H1 (cell line): ENCODE results near the gene PHF14. TPM values are rescaled to one million over a fixed set of nuclear protein-coding genes. Genes with fewer than 3 reads are reported as not detected.

Experiments used
- CTCF ChIA-PET: fragments of 300-600 bp; sonication (Branson Sonifier 250); formaldehyde crosslinking; loops from one replicate; lab custom pipeline; 2021; ENCODE audit not compliant: partially characterized antibody; lab: Charles Lee
- POLR2A ChIA-PET: fragments of 300-600 bp; sonication (Branson Sonifier 250); formaldehyde crosslinking; loops from one replicate; lab custom pipeline; 2021; ENCODE audit warnings: inconsistent platforms; ENCODE audit not compliant: partially characterized antibody; lab: Charles Lee
- DNase-seq, 2 experiments: peaks; one replicate each; pipeline versions ENCODE4 v3.0.0 to v3.0.0-alpha.2; 2010 to 2022; ENCODE audit warnings: low spot score in 2 of 2, low read depth in 1 of 2, mixed read lengths in 1 of 2
- FAIRE-seq: peaks from 2 replicates; lab custom pipeline; 2011; peaks lifted over from hg19 to GRCh38; lab: Jason Lieb, UNC
- H2AFZ ChIP-seq: 2 replicates; pipeline ENCODE4 v1.8.1; 2012; ENCODE audit warnings: low read length, inconsistent platforms
- H2AK5ac ChIP-seq: 2 replicates; pipeline ENCODE4 v1.6.1; 2013; ENCODE audit warnings: low read depth, low read length
- H2BK120ac ChIP-seq: replicated peaks from 2 replicates; pipeline ENCODE3; 2013; ENCODE audit warnings: low read depth, low read length, inconsistent platforms
- H2BK12ac ChIP-seq: 2 replicates; pipeline ENCODE4 v1.6.1; 2013; ENCODE audit warnings: low read depth, low read length
- H2BK15ac ChIP-seq: 2 replicates; pipeline ENCODE4 v1.6.1; 2013; ENCODE audit warnings: low read length
- H2BK20ac ChIP-seq: 2 replicates; pipeline ENCODE4 v1.6.1; 2013; ENCODE audit warnings: low read length
- H2BK5ac ChIP-seq: 2 replicates; pipeline ENCODE4 v1.6.1; 2013; ENCODE audit warnings: low read depth, low read length
- H3K14ac ChIP-seq: 2 replicates; pipeline ENCODE4 v1.6.1; 2013; ENCODE audit warnings: inconsistent platforms; ENCODE audit not compliant: insufficient read length
- H3K18ac ChIP-seq: 2 replicates; pipeline ENCODE4 v1.6.1; 2013; ENCODE audit warnings: low read length; ENCODE audit errors: extremely low read depth
- H3K23ac ChIP-seq: 2 replicates; pipeline ENCODE4 v1.6.1; 2013; ENCODE audit warnings: inconsistent platforms; ENCODE audit not compliant: insufficient read length
- H3K23me2 ChIP-seq: 2 replicates; pipeline ENCODE4 v1.6.1; 2013; ENCODE audit warnings: low read depth, low read length
- H3K27ac ChIP-seq: 2 replicates; pipeline ENCODE4 v1.6.1; 2011; ENCODE audit warnings: low read depth, low read length, inconsistent platforms
- H3K27me3 ChIP-seq, 4 experiments: replicated peaks in 1 of 4; 1 replicate in 1 of 4; 2 replicates in 3 of 4; pipeline versions ENCODE4 v1.6.1 to v1.8.1; 2011 to 2013; ENCODE audit warnings: low read length in 3 of 4, mild to moderate bottlenecking in 3 of 4, inconsistent platforms in 2 of 4, mixed read lengths in 2 of 4, moderate library complexity in 1 of 4; ENCODE audit not compliant: control insufficient read depth in 3 of 4, insufficient read depth in 3 of 4; ENCODE audit errors: extremely low read depth in 1 of 4
- H3K36me3 ChIP-seq, 4 experiments: 2 replicates each; pipeline versions ENCODE4 v1.6.1 to v1.8.1; 2011 to 2013; ENCODE audit warnings: mild to moderate bottlenecking in 4 of 4, low read length in 3 of 4, moderate library complexity in 2 of 4, control low read depth in 1 of 4, inconsistent platforms in 1 of 4; ENCODE audit not compliant: insufficient read depth in 4 of 4, control insufficient read depth in 2 of 4
- H3K4ac ChIP-seq: replicated peaks from 2 replicates; pipeline ENCODE3; 2013; ENCODE audit warnings: low read length, low read depth, mixed read lengths, inconsistent platforms; ENCODE audit not compliant: insufficient read length
- H3K4me1 ChIP-seq, 4 experiments: replicated peaks in 1 of 4; 1 replicate in 1 of 4; 2 replicates in 3 of 4; pipeline versions ENCODE4 v1.6.1 to v1.8.1; 2011 to 2013; ENCODE audit warnings: low read length in 3 of 4, inconsistent platforms in 2 of 4, mixed read lengths in 1 of 4; ENCODE audit not compliant: insufficient read depth in 4 of 4, control insufficient read depth in 3 of 4
- H3K4me2 ChIP-seq, 2 experiments: 2 replicates each; pipeline versions ENCODE4 v1.6.1 to v1.8.1; 2011 to 2013; ENCODE audit warnings: low read depth in 2 of 2, low read length in 2 of 2, control low read depth in 1 of 2, inconsistent platforms in 1 of 2, mild to moderate bottlenecking in 1 of 2; ENCODE audit not compliant: insufficient read depth in 1 of 2
- H3K4me3 ChIP-seq, 4 experiments: fragments of 200-600, 300-600 bp in 1 of 4; sonication (generic), shearing (Covaris generic), sonication (Bioruptor Twin) in 1 of 4; 2 replicates each; pipeline versions ENCODE4 v1.5.1 to v1.8.1; 2011 to 2016; ENCODE audit warnings: low read length in 4 of 4, low read depth in 3 of 4, control low read depth in 2 of 4, inconsistent platforms in 2 of 4, mild to moderate bottlenecking in 2 of 4, mixed read lengths in 1 of 4, moderate library complexity in 1 of 4; ENCODE audit not compliant: insufficient read depth in 2 of 4; ENCODE audit errors: extremely low read depth in 1 of 4
- H3K56ac ChIP-seq: replicated peaks from 2 replicates; pipeline ENCODE3; 2013; ENCODE audit warnings: low read depth, mild to moderate bottlenecking, mixed read lengths, low read length, inconsistent platforms; ENCODE audit not compliant: insufficient read length
- H3K79me1 ChIP-seq: 2 replicates; pipeline ENCODE4 v1.6.1; 2013; ENCODE audit warnings: low read depth, low read length, control low read depth
- H3K79me2 ChIP-seq, 2 experiments: 2 replicates each; pipeline versions ENCODE4 v1.6.1 to v1.8.1; 2012 to 2013; ENCODE audit warnings: low read length in 2 of 2, mild to moderate bottlenecking in 2 of 2, inconsistent platforms in 1 of 2; ENCODE audit not compliant: insufficient read depth in 2 of 2, control insufficient read depth in 1 of 2
- H3K9ac ChIP-seq, 4 experiments: replicated peaks in 1 of 4; 1 replicate in 1 of 4; 2 replicates in 3 of 4; pipeline versions ENCODE4 v1.6.1 to v1.8.1; 2011 to 2013; ENCODE audit warnings: low read depth in 3 of 4, low read length in 3 of 4, control low read depth in 2 of 4, mild to moderate bottlenecking in 2 of 4, moderate library complexity in 2 of 4, inconsistent platforms in 1 of 4; ENCODE audit errors: extremely low read depth in 1 of 4
- H3K9me3 ChIP-seq, 2 experiments: 2 replicates each; pipeline versions ENCODE4 v1.6.1 to v1.8.1; 2012 to 2013; ENCODE audit warnings: mild to moderate bottlenecking in 2 of 2, moderate library complexity in 2 of 2, control low read depth in 1 of 2, inconsistent platforms in 1 of 2, low read depth in 1 of 2, low read length in 1 of 2, mixed read lengths in 1 of 2; ENCODE audit not compliant: insufficient read depth in 2 of 2
- H4K20me1 ChIP-seq, 2 experiments: replicated peaks in 1 of 2; 2 replicates each; pipeline versions ENCODE3 to v1.8.1; 2011 to 2013; ENCODE audit warnings: inconsistent platforms in 2 of 2, low read length in 2 of 2, mild to moderate bottlenecking in 1 of 2; ENCODE audit not compliant: insufficient read depth in 2 of 2, control insufficient read depth in 1 of 2
- H4K5ac ChIP-seq: 2 replicates; pipeline ENCODE4 v1.6.1; 2013; ENCODE audit warnings: low read length, low read depth, mixed read lengths, inconsistent platforms; ENCODE audit not compliant: insufficient read length
- H4K8ac ChIP-seq: 2 replicates; pipeline ENCODE4 v1.8.0; 2013; ENCODE audit warnings: mild to moderate bottlenecking, moderate library complexity, low read length, inconsistent platforms; ENCODE audit not compliant: insufficient read depth; ENCODE audit errors: extremely low read depth
- H4K91ac ChIP-seq: replicated peaks from 2 replicates; pipeline ENCODE3; 2013; ENCODE audit warnings: low read length, mixed read lengths, inconsistent platforms; ENCODE audit not compliant: insufficient read length
- EP300 ChIP-seq, 2 experiments: IDR thresholded peaks; 1 replicate in 1 of 2; 2 replicates in 1 of 2; pipeline ENCODE4 v1.6.1; 2011 to 2012; ENCODE audit warnings: low read depth in 2 of 2, low read length in 2 of 2, mild to moderate bottlenecking in 2 of 2, borderline replicate concordance in 1 of 2, inconsistent platforms in 1 of 2, moderate library complexity in 1 of 2
- NRF1 ChIP-seq: IDR thresholded peaks from 2 replicates; pipeline ENCODE4 v1.6.1; 2011; ENCODE audit warnings: mild to moderate bottlenecking, low read depth, low read length, improper control_type of control experiment
- WGBS, 2 experiments: shearing (Covaris generic) in 1 of 2; methylation state at CpG; one replicate each; pipeline versions ENCODE4 v1.1.6 to v1.1.7; 2013 to 2015; ENCODE audit warnings: low lambda C conversion rate in 2 of 2, mixed read lengths in 2 of 2, inconsistent platforms in 1 of 2, low coverage in 1 of 2, missing lambda C conversion rate in 1 of 2; ENCODE audit not compliant: insufficient replicate concordance in 2 of 2, insufficient coverage in 1 of 2, insufficient read length in 1 of 2; ENCODE audit errors: extremely low coverage in 1 of 2, missing lambda C conversion rate in 1 of 2; 5-methylcytosine and 5-hydroxymethylcytosine counted together
- polyA plus RNA-seq, 7 experiments: library from polyadenylated mRNA; depleted of rRNA in 3 of 7; stranded (reverse) in 5 of 7; unstranded in 2 of 7; fragments of >200 nt in 5 of 7; fragments of 200-250 nt in 2 of 7; gene quantifications; 1 replicate in 5 of 7; 2 replicates in 1 of 7; 4 replicates in 1 of 7; pipeline versions ENCODE4 v1.2.1 to v1.2.3, GENCODE V29; 2011 to 2013; ENCODE audit warnings: missing spikeins in 2 of 7, mixed read lengths in 2 of 7
- total RNA-seq: library from RNA; stranded (reverse); fragmentation: NEBNext Ultra II Directional; extraction: Animal tissue kit (Norgen Biotek cat#: 25700); gene quantifications from 2 replicates; pipeline ENCODE4 v1.2.1, GENCODE V29; 2021

PHF14 gene
- total and polyA plus RNA-seq, 2 of the 8 experiments (the other 6 are each of a cell fraction or from before 2014, with no cell fraction given) = 17.9 to 70.6 TPM

GRCh38 chr7:11035661-11036060 lies 62.0 kb downstream of the PHF14 start:
- no peak overlapping the region for H4K8ac ChIP-seq
- H3K36me3 ChIP-seq = peaks cover 2 to 38% (median 8%) of the 10 kb centered on the region in 4 experiments; a peak in 5 of 8 replicates
- no peak overlapping the region for H3K27ac ChIP-seq
- no peak overlapping the region for H2AK5ac ChIP-seq
- no peaks in the 10 kb centered on the region for H3K79me2 ChIP-seq
- H3K4ac ChIP-seq = no peak overlapping the region
- no peaks in the 10 kb centered on the region for H3K23me2 ChIP-seq
- no peak overlapping the region for H3K4me2 ChIP-seq
- no peak overlapping the region for H4K91ac ChIP-seq
- CTCF ChIA-PET = no interaction called here
- no peak for DNase-seq
- no peak overlapping the region for H2AFZ ChIP-seq
- H3K4me1 ChIP-seq = no peaks in the 10 kb centered on the region
- H3K27me3 ChIP-seq = no peaks in the 10 kb centered on the region
- H3K56ac ChIP-seq = no peak overlapping the region
- WGBS, 2 experiments = 85% methylated on average over 4 of the region's 4 CpGs; no CpG with 5 or more reads in 1 of the 2 experiments
- no peak overlapping the region for H2BK15ac ChIP-seq
- no peak for FAIRE-seq
- H4K5ac ChIP-seq = no peak overlapping the region
- H2BK120ac ChIP-seq = no peak overlapping the region
- H3K14ac ChIP-seq = no peak overlapping the region
- H4K20me1 ChIP-seq = peaks cover 0 to 2% of the 10 kb centered on the region in 2 experiments
- no peak overlapping the region for H3K9ac ChIP-seq
- no peak overlapping the region for H3K23ac ChIP-seq
- H3K9me3 ChIP-seq = no peaks in the 10 kb centered on the region
- H3K18ac ChIP-seq = no peak overlapping the region
- no peak overlapping the region for H2BK5ac ChIP-seq
- no peak overlapping the region for H2BK20ac ChIP-seq
- POLR2A ChIA-PET = no interaction called here
- no peaks in the 10 kb centered on the region; the same call in 1 of the 2 replicates for H3K79me1 ChIP-seq
- H2BK12ac ChIP-seq = no peak overlapping the region
- H3K4me3 ChIP-seq = no peak overlapping the region
- no peak for TF ChIP-seq NRF1
- no peak for TF ChIP-seq EP300 (IDR thresholded peaks at IDR 0.05; ENCODE audit: borderline replicate concordance in 1 of 2, low read depth in 2 of 2, low read length in 2 of 2)
